ENCODE results near the gene TTC23. TPM values are rescaled to one million over a fixed set of nuclear protein-coding genes. Genes with fewer than 3 reads are reported as not detected.
A peak's percentile ranks its signal among the peaks of the same experiment; 100 is the strongest.

The TTC23 gene
- polyA plus RNA-seq, 2 of the 4 experiments (the other 2 are of a cell fraction) = 7.0 to 16.5 TPM

- TF ChIP-seq FOXS1 (CRISPR knock-in tag; IDR thresholded peaks at IDR 0.05) = no peak
- no peak for TF ChIP-seq CBX2 (IDR thresholded peaks at IDR 0.05; ENCODE audit: borderline replicate concordance, low read depth)
- no peak for TF ChIP-seq NPAS2 (CRISPR knock-in tag; IDR thresholded peaks at IDR 0.05; ENCODE audit: borderline replicate concordance)
- TF ChIP-seq HMGXB4 (CRISPR knock-in tag; IDR thresholded peaks at IDR 0.05; ENCODE audit: borderline replicate concordance) = no peak
- TF ChIP-seq HOXB5 (CRISPR knock-in tag; IDR thresholded peaks at IDR 0.05) = no peak
- 0 out of 2 replicates have a peak, but pooled peaks have one; percentile 50 for TF ChIP-seq MAZ (IDR thresholded peaks at IDR 0.05; ENCODE audit: borderline replicate concordance, low read depth, low read length)
- TF ChIP-seq BHLHE40 (IDR thresholded peaks at IDR 0.05; ENCODE audit: low read depth, low read length) = no peak
- no peak for TF ChIP-seq MAFK (IDR thresholded peaks at IDR 0.05; ENCODE audit: partially characterized antibody)
- no peak for TF ChIP-seq RARB (CRISPR knock-in tag; IDR thresholded peaks at IDR 0.05)
- TF ChIP-seq ESRRA (IDR thresholded peaks at IDR 0.05; ENCODE audit: borderline replicate concordance, low read length) = no peak
- TF ChIP-seq EHF (CRISPR knock-in tag; IDR thresholded peaks at IDR 0.05) = no peak
- TF ChIP-seq CEBPB (IDR thresholded peaks at IDR 0.05) = no peak
- no peak for TF ChIP-seq HDAC2 (IDR thresholded peaks at IDR 0.05)
- TF ChIP-seq ZSCAN20 (CRISPR knock-in tag; IDR thresholded peaks at IDR 0.05) = no peak
- peak; percentile 47; the same call in 1 of the 2 replicates for TF ChIP-seq KDM5A (IDR thresholded peaks at IDR 0.05)
- TF ChIP-seq PBX3 (IDR thresholded peaks at IDR 0.05) = peak; percentile 42; the same call in 1 of the 2 replicates
- TF ChIP-seq CBX8 (IDR thresholded peaks at IDR 0.05) = no peak
- TF ChIP-seq ZFP36 (IDR thresholded peaks at IDR 0.05; ENCODE audit: borderline replicate concordance, partially characterized antibody) = no peak
- TF ChIP-seq GATA3 (IDR thresholded peaks at IDR 0.05; ENCODE audit: borderline replicate concordance) = peak; percentile 62; the same call in 1 of the 2 replicates
- no peak for TF ChIP-seq ZNF302 (CRISPR knock-in tag; IDR thresholded peaks at IDR 0.05)
- TF ChIP-seq HOXA7 (CRISPR knock-in tag; IDR thresholded peaks at IDR 0.05) = 0 out of 2 replicates have a peak, but pooled peaks have one; percentile 60
- 0 out of 5 replicates have a peak, but pooled peaks of 1 of the 2 experiments have one; percentile 18 for TF ChIP-seq RAD21 (conservative IDR thresholded peaks at IDR 0.05 in 1 of 2, IDR thresholded peaks at IDR 0.05 in 1 of 2)
- TF ChIP-seq REST (IDR thresholded peaks at IDR 0.05) = peak; percentile 98
- no peak for TF ChIP-seq HES2 (IDR thresholded peaks at IDR 0.05)
- no peak for TF ChIP-seq RNF2 (IDR thresholded peaks at IDR 0.05; ENCODE audit: borderline replicate concordance, low read depth)
- TF ChIP-seq RFX5 (IDR thresholded peaks at IDR 0.05) = no peak
- TF ChIP-seq E2F6 (IDR thresholded peaks at IDR 0.05; ENCODE audit: borderline replicate concordance, low read depth) = peak; percentile 74
- TF ChIP-seq CHD2 (IDR thresholded peaks at IDR 0.05; ENCODE audit: low read length, partially characterized antibody) = peak; percentile 98
- peak; percentile 94 for TF ChIP-seq BCL3 (IDR thresholded peaks at IDR 0.05)
- TF ChIP-seq MYC (IDR thresholded peaks at IDR 0.05; ENCODE audit: borderline replicate concordance, low read length) = 0 out of 2 replicates have a peak, but pooled peaks have one; percentile 29
- TF ChIP-seq ATOH8 (CRISPR knock-in tag; IDR thresholded peaks at IDR 0.05; ENCODE audit: low read depth) = no peak
Observed at GRCh38 chr15:99250857-99251841, 1.8 kb upstream of the TTC23 start, which contains the start of gene LRRC28 (continued).

All from A549 (cell line).